ENCODE data around the gene POU2F3. TPM values are rescaled to one million over a fixed set of nuclear protein-coding genes. Genes with fewer than 3 reads are reported as not detected.

POU2F3 gene
- total RNA-seq, 1 donor: not detected

DNA sequence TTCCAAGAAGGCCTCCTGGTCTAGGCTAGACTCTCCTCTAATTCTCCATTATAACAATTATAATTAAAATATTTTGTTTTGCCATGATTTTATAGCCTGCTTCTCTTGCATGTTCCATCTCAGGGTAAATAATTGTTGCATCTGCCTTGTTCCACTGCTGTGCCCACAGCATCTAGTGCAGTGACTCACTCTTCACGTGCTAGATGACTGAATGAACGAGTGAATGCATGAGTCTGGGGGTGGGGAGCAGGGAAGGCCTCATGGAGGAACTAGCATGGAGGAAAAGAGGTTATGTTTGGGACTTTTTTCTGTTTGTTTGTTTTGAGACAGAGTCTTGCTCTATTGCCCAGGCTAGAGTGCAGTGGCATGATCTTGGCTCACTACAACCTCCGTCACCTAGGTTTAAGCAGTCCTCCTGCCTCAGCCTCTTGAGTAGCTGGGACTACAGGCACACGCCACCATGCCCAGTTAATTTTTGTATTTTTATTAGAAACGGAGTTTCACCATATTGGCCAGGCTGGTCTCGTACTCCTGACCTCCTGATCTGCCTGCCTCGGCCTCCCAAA lies 34.3 kb upstream of the POU2F3 start:
- Histone ChIP-seq H3K4me3 (ENCODE audit: low read length) (no peak overlapping the region), H3K9me3 (ENCODE audit: low read depth, low read length) (no peaks in the 10 kb centered on the region), H3K4me1 (ENCODE audit: insufficient read depth, low read length) (peaks cover 38% of the 10 kb centered on the region), H3K27me3 (ENCODE audit: insufficient read depth, low read length) (peaks cover 2% of the 10 kb centered on the region)

DNA sequence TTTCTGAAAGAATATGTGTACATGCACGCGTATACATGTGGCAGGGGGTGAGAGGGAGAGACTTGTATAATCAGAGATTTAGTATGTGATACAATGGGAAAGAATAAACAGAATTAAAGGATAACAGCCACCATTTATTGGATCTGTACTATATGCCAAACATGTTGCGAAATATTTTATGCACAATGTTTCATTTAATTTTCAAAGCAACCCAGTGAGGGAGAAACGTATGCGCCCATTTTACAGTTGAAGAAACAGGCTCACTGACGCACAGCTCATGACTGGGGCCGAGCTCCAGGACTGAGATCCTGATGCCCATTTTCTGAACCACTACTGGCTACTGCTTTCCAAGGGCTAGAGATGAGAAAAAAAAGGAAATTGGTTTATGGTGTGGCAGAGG lies 32.4 kb upstream of the POU2F3 start:
- Histone ChIP-seq H3K4me3 (ENCODE audit: low read length) (no peak overlapping the region), H3K27me3 (ENCODE audit: insufficient read depth, low read length) (peaks cover 2% of the 10 kb centered on the region), H3K4me1 (ENCODE audit: insufficient read depth, low read length) (peaks cover 49% of the 10 kb centered on the region), H3K9me3 (ENCODE audit: low read depth, low read length) (no peaks in the 10 kb centered on the region)

DNA sequence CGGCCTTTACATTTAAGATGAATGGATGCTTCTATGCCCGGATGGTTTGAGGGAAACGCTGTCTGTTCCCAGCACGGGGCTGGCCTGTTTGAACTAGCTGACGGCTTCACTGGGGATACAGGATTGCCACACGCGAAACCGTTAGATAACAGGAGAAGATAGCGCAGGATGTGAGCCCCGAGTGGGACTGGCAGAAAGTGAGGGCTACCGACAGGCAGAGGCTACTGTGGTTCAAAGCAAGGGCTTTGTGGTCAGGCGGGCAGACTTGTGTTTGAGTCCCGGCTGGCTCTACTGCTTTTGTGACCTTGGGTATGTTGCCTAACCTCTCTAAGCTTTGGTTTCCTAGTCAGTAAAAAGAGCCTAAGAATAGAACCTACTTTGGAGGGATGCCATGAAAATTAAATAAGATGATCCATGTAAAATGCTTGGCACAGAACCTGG lies 31.9 kb upstream of the POU2F3 start:
- H3K4me1 ChIP-seq (ENCODE audit: insufficient read depth, low read length): peaks cover 54% of the 10 kb centered on the region
- no peak overlapping the region for H3K4me3 ChIP-seq (ENCODE audit: low read length)
- no peaks in the 10 kb centered on the region for H3K9me3 ChIP-seq (ENCODE audit: low read depth, low read length)
- peaks cover 2% of the 10 kb centered on the region for H3K27me3 ChIP-seq (ENCODE audit: insufficient read depth, low read length)

DNA sequence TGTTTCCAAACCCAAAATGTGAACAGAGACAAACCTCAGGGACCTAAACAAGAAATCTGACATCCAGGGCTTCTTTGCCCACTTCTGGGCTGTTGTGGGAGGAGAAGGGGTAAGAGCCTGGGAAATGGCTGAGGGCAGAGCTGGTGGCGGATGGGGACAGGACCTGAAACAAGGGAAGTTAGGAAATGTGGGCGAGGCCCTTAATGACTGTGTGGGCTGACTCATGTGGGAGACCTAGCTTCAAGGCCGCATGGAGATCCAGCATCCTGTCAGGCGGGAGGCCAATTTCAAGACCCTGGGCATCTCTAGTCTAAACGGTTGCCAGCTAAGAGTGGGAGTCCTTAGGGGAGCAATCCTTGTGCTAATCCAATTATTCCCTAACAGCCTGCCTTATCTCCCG lies 31.2 kb upstream of the POU2F3 start:
- no peaks in the 10 kb centered on the region for H3K9me3 ChIP-seq (ENCODE audit: low read depth, low read length)
- H3K4me3 ChIP-seq (ENCODE audit: low read length): no peak overlapping the region
- peaks cover 2% of the 10 kb centered on the region for H3K27me3 ChIP-seq (ENCODE audit: insufficient read depth, low read length)
- peaks cover 54% of the 10 kb centered on the region for H3K4me1 ChIP-seq (ENCODE audit: insufficient read depth, low read length)

DNA sequence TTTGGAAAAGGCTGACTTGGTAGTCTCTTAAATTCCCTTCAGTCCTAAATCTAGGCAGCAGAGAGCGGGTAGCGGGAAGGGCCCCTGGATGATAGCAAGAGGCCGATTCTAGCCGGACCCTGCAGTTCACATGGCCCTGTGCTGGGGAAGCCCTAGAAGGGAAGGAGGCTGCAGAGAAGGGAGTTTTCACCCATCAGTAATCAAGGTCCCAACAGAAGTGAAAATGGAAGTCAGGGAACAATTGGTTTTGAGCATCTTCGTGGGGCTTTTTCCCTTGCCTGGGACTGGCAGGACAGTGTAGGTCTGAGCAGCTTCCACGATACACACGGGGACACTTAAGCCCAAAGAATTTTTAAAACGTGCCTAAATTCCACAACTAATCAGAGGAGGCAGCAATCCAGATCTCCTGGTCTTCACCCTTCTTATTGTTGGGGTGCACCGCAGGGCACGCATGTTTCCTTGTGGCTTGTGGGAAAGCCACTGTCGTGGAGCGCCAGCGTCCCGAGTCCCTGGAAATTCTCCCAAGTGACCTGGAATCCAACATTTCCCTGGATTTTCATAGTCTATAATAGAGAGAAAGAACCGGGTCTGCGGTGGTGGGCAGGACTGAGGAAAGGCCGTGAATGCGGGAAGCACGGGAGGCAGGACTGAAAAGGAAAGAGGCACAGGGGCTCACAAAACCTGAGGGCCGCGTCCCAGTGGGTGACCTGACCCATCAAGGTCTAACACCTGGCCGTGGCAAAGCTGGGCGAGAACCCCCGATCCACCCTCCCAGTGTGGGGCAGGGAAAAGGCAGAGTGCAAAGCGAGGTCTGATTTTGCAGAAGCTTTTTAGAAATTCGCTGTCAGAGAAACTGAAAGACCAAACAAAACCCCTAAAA lies 30.0 kb upstream of the POU2F3 start:
- Histone ChIP-seq H3K9me3 (ENCODE audit: low read depth, low read length) (no peaks in the 10 kb centered on the region), H3K27me3 (ENCODE audit: insufficient read depth, low read length) (peaks cover 2% of the 10 kb centered on the region), H3K4me1 (ENCODE audit: insufficient read depth, low read length) (peaks cover 54% of the 10 kb centered on the region), H3K4me3 (ENCODE audit: low read length) (peak overlapping the region; percentile 51)

DNA sequence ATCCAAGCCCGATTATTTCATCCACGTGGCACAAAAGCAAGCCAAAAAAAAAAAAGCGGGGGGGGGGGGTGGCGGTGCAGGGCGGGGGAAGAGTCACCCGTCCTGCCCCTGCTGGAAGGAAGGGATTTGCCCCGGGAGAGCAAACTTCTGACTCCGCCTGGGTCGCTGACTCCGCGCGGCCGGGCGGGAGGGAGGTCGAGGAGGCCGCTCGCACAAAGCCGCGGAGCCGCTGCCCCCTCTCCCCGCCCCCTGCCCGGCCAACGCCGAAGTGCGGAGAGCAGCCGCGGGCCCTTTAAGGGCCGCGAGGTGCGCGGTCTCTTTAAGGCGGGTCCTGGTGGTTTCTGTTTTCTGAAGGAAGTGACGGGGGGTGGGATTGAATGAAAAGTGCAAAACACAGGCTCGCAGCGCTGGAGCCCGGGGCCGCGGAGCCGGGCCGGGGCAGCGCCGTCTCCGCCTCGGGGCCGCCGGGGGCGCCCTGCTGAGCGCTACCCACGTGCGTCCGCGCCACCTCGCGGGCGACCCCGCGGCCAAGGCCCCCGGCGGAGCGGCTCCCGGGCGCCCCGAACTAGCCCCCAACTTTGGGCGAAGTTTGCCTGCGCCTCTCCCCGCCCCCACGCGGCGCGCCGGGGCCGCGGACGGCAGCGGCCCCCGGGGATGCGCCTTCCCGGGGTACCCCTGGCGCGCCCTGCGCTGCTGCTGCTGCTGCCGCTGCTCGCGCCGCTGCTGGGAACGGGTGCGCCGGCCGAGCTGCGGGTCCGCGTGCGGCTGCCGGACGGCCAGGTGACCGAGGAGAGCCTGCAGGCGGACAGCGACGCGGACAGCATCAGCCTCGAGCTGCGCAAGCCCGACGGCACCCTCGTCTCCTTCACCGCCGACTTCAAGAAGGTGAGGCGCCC lies 29.1 kb upstream of the POU2F3 start, which contains the start of gene OAF:
OAF (plus strand) TSS at position 407 of the 896 bp plus-strand sequence; CDS start at position 655, 248 bp downstream.
- H3K4me3 ChIP-seq (ENCODE audit: low read length): peak within 1 kb of the TSS; percentile 51
- H3K4me1 ChIP-seq (ENCODE audit: insufficient read depth, low read length): peaks cover 54% of the 10 kb centered on the region
- H3K27me3 ChIP-seq (ENCODE audit: insufficient read depth, low read length): peaks cover 2% of the 10 kb centered on the region
- H3K9me3 ChIP-seq (ENCODE audit: low read depth, low read length): no peaks in the 10 kb centered on the region

DNA sequence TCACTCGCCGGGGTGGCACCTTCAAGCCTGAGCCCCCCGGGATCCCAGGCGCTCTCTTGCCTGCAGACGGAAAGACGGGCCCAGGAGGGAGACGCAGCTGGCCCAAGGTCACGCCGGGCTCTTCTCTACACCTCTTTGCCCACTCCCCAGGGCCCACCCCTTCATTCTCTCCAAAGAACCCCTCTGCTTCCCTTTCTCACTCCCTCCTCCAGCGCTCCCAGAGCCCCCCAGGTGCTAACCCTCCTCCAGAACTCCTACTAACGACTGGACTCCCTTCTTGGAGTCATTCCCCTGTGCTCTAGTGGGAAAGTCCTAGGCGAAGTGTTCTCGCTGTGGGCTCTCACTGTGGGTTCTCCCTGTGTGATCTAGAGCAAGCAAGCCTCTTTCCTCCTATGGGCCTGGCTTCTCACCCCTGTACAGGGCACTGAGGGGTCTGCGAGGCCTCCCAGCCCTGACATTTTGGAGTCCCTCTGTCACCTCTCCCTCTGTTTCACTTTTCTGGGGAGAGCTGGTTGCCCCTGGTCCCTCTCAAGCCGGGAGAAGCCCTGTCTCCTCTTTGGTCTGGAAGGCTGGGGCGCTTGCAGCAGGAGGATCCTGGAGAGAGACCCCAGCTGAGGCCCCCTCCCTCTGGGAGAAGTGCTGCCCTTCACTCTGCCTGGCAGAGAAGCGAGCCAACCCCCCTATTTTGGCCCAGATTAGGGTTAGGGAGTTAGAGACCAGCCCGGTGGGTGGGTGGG lies 28.2 kb upstream of the POU2F3 start:
- Histone ChIP-seq H3K4me1 (ENCODE audit: insufficient read depth, low read length) (peaks cover 51% of the 10 kb centered on the region), H3K27me3 (ENCODE audit: insufficient read depth, low read length) (peaks cover 2% of the 10 kb centered on the region), H3K9me3 (ENCODE audit: low read depth, low read length) (no peaks in the 10 kb centered on the region), H3K4me3 (ENCODE audit: low read length) (peak overlapping the region; percentile 51)

DNA sequence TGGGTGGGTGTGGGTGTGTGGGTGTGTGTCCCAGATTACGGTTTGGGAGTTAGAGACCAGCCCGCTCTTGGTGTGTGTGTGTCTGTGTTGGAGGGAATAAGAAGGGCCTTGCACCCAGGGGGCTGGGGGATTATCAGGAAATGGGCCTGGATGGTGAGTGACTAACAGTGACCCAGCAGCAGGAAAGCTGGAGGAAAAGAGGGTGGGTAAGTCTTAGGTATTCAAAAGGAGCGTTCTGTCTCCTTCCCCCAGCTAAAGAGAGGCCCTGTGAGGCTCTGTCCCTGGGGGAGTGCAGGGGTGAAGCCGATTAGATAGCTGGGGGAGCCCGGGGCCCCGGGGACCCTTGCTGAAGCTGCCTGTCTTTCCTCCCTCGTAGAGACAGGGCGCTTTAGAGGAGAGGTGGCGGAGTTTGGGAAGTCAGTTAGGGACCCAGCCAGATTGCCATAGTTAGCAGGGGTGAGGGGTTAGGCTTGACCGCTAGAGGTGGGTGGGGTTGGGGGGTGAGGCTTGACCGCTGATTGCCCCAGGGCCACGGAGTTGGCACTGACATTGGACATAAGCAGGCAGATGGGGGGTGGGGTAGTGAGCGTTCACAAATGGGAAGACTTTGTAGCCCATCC lies 27.6 kb upstream of the POU2F3 start:
- Histone ChIP-seq H3K4me3 (ENCODE audit: low read length) (no peak overlapping the region), H3K9me3 (ENCODE audit: low read depth, low read length) (no peaks in the 10 kb centered on the region), H3K4me1 (ENCODE audit: insufficient read depth, low read length) (peaks cover 46% of the 10 kb centered on the region), H3K27me3 (ENCODE audit: insufficient read depth, low read length) (peaks cover 2% of the 10 kb centered on the region)

DNA sequence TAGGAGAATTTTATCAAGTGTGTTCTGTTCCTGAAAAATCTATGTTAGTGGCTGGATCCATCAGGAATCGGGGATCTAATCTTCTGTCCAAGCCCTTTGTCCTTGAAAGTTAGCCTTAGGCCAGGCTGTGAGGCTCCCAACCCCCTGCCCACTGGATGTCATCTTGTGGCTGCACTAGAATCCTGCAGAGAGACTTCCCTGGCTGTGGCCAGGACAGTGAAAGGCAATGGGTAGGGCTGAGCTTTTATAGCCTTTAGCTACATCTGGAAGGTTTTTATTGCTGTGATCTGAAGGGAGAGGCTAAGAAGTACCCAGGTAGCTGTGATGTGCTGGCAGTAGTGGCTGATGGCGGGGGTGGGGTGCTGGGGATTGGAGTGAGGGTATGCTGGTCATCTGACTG lies 27.0 kb upstream of the POU2F3 start:
- H3K4me3 ChIP-seq (ENCODE audit: low read length): no peak overlapping the region
- peaks cover 40% of the 10 kb centered on the region for H3K4me1 ChIP-seq (ENCODE audit: insufficient read depth, low read length)
- H3K9me3 ChIP-seq (ENCODE audit: low read depth, low read length): no peaks in the 10 kb centered on the region
- peaks cover 2% of the 10 kb centered on the region for H3K27me3 ChIP-seq (ENCODE audit: insufficient read depth, low read length)

DNA sequence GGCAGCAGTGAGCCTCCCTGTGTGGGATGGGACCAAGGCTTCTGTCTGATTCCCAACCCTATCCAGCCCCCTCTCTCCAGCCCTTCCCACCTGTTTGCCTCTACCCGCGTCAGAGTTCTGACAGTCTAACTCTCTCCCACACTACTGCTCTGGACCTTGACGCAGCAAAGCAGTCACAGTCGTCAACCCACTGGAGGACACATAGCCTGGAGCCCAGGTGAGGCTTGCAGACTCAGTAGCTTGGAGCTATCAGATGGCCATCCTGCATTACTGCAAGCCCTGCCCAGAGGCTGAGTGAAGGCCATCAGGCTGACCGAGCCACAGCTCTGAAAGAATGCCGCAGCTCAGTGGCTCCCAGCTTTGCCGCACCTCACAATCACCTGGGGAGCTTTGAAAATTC lies 25.4 kb upstream of the POU2F3 start:
- Histone ChIP-seq H3K4me1 (ENCODE audit: insufficient read depth, low read length) (peaks cover 23% of the 10 kb centered on the region), H3K9me3 (ENCODE audit: low read depth, low read length) (no peaks in the 10 kb centered on the region), H3K4me3 (ENCODE audit: low read length) (no peak overlapping the region), H3K27me3 (ENCODE audit: insufficient read depth, low read length) (peaks cover under 1% of the 10 kb centered on the region)

DNA sequence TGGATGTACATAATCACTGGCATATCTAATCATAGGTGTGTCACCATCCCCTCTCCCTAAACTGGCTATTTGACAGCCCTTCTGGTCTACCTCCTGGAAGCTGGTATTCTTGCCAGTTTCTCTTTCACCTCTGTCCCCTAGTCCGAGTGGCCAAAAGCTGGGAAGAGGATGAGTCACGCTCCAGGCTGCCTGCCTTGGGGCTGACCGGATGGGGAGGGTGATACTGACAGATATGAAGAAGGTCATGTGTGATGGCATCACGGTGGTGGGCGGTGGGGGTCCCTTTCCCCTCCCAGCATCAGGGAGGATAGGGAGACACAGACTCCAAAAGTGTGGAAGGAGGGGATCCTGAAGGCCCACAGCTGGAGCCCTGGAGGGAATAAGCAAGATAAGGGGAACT lies 24.3 kb upstream of the POU2F3 start:
- no peaks in the 10 kb centered on the region for H3K27me3 ChIP-seq (ENCODE audit: insufficient read depth, low read length)
- no peaks in the 10 kb centered on the region for H3K9me3 ChIP-seq (ENCODE audit: low read depth, low read length)
- H3K4me1 ChIP-seq (ENCODE audit: insufficient read depth, low read length): peaks cover 15% of the 10 kb centered on the region
- H3K4me3 ChIP-seq (ENCODE audit: low read length): no peak overlapping the region

DNA sequence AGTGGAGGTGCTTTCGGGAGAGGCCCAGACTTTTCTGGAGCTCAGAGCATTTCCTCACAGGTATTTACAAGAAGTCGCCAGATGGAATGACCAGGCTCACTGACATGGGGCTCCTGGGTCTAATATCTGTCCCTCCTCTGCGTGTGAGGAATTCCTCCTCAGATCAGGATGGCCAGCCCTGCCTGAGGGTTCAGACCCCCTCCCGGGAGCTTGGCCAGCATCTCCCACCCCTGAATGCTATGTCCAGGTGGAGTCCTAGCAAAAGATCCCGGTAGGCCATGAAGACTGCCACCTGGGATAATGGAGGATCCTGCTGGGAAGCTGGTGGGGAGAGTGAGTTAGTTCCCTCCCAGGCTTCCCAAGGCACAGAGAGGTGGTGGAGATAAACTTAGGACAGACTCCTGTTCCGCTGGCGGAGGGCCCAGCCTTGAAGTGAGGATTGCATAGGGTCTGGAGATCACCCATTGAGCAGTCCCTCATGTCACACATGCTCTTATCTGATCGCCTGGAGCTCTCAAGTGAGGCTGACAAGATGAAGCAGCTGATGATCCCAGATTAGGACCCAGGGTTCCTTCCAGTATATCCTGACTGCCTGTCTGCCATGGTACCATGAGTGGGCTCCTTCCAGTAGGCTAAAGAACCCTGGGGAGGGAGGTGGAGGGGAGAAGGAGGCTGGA lies 23.4 kb upstream of the POU2F3 start:
- Histone ChIP-seq H3K4me3 (ENCODE audit: low read length) (no peak overlapping the region), H3K4me1 (ENCODE audit: insufficient read depth, low read length) (peaks cover 12% of the 10 kb centered on the region), H3K27me3 (ENCODE audit: insufficient read depth, low read length) (no peaks in the 10 kb centered on the region), H3K9me3 (ENCODE audit: low read depth, low read length) (no peaks in the 10 kb centered on the region)

DNA sequence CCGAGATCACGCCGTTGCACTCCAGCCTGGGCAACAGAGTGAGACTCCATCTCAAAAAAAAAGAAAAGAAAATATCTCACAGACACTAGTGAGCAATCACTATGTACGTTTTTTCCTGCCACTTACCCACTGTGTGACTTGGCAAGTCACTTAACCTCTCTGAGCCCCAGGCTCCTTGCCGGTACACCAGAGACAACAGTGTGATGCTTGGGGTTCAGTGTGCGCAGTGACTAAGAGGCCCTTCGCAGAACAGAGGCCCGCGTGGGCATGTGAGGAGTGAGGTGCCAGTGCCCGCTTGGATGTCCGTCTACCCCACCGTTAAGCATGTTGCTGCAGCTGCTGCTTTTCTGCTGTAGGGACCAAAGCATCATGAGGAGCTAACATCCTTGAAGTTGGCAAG lies 22.4 kb upstream of the POU2F3 start:
- Histone ChIP-seq H3K27me3 (ENCODE audit: insufficient read depth, low read length) (no peaks in the 10 kb centered on the region), H3K9me3 (ENCODE audit: low read depth, low read length) (no peaks in the 10 kb centered on the region), H3K4me1 (ENCODE audit: insufficient read depth, low read length) (peaks cover 5% of the 10 kb centered on the region), H3K4me3 (ENCODE audit: low read length) (no peak overlapping the region)
